ENCODE results near the gene NEDD4.

Gene NEDD4

GRCh38 chr15:55859681-55860080 is 133.7 kb downstream of the NEDD4 start:
- H3K9me3 ChIP-seq (ENCODE audit: control insufficient read depth, insufficient read depth, low read length) = no peaks in the 10 kb centered on the region
- TF ChIP-seq CTCF (IDR thresholded peaks at IDR 0.05; ENCODE audit: low read depth, low read length, poor library complexity, severe bottlenecking) (no peak), EZH2phosphoT487 (IDR thresholded peaks at IDR 0.05; ENCODE audit: borderline replicate concordance, low read length) (no peak)
- no peak overlapping the region for H3K4me3 ChIP-seq (ENCODE audit: low read length)
- H3K79me2 ChIP-seq (ENCODE audit: control insufficient read depth, low read length) = no peaks in the 10 kb centered on the region
- no peaks in the 10 kb centered on the region for H3K4me1 ChIP-seq (ENCODE audit: control insufficient read depth, low read length)
- H3K36me3 ChIP-seq (ENCODE audit: control insufficient read depth, low read length) = peaks cover 8% of the 10 kb centered on the region; the same call in 1 of the 2 replicates
- no peak overlapping the region for H3K27ac ChIP-seq (ENCODE audit: low read depth, low read length)
- no peaks in the 10 kb centered on the region for H4K20me1 ChIP-seq (ENCODE audit: control insufficient read depth, insufficient read depth, low read depth, low read length)
- H3K4me2 ChIP-seq (ENCODE audit: low read length) = no peak overlapping the region
- no peaks in the 10 kb centered on the region for H3K9me2 ChIP-seq (replicated peaks; ENCODE audit: control insufficient read depth, low read length)
- H3K27me3 ChIP-seq (ENCODE audit: control insufficient read depth, low read length) = no peaks in the 10 kb centered on the region
- no peaks in the 10 kb centered on the region for H3F3A ChIP-seq (ENCODE audit: control insufficient read depth, insufficient read depth)

- Histone ChIP-seq H3K9me2 (replicated peaks; ENCODE audit: control insufficient read depth, low read length) (no peaks in the 10 kb centered on the region), H3K4me1 (ENCODE audit: control insufficient read depth, low read length) (no peaks in the 10 kb centered on the region), H3K4me3 (ENCODE audit: low read length) (no peak overlapping the region), H3K9me3 (ENCODE audit: control insufficient read depth, insufficient read depth, low read length) (no peaks in the 10 kb centered on the region), H3F3A (ENCODE audit: control insufficient read depth, insufficient read depth) (no peaks in the 10 kb centered on the region), H3K36me3 (ENCODE audit: control insufficient read depth, low read length) (peaks cover 8% of the 10 kb centered on the region; the same call in 1 of the 2 replicates), H3K27ac (ENCODE audit: low read depth, low read length) (no peak overlapping the region), H3K4me2 (ENCODE audit: low read length) (no peak overlapping the region), H4K20me1 (ENCODE audit: control insufficient read depth, insufficient read depth, low read depth, low read length) (no peaks in the 10 kb centered on the region), H3K79me2 (ENCODE audit: control insufficient read depth, low read length) (no peaks in the 10 kb centered on the region), H3K27me3 (ENCODE audit: control insufficient read depth, low read length) (no peaks in the 10 kb centered on the region)
- TF ChIP-seq EZH2phosphoT487 (IDR thresholded peaks at IDR 0.05; ENCODE audit: borderline replicate concordance, low read length) (no peak), CTCF (IDR thresholded peaks at IDR 0.05; ENCODE audit: low read depth, low read length, poor library complexity, severe bottlenecking) (no peak)
Observed at GRCh38 chr15:55858661-55859060, 134.8 kb downstream of the NEDD4 start.

GRCh38 chr15:55856506-55857164 is 136.8 kb downstream of the NEDD4 start:
- H3K4me2 ChIP-seq (ENCODE audit: low read length) = no peak overlapping the region
- no peaks in the 10 kb centered on the region for H3K4me1 ChIP-seq (ENCODE audit: control insufficient read depth, low read length)
- H4K20me1 ChIP-seq (ENCODE audit: control insufficient read depth, insufficient read depth, low read depth, low read length) = no peaks in the 10 kb centered on the region
- H3K4me3 ChIP-seq (ENCODE audit: low read length) = no peak overlapping the region
- H3K79me2 ChIP-seq (ENCODE audit: control insufficient read depth, low read length) = no peaks in the 10 kb centered on the region
- H3K27me3 ChIP-seq (ENCODE audit: control insufficient read depth, low read length) = no peaks in the 10 kb centered on the region
- no peak overlapping the region for H3K27ac ChIP-seq (ENCODE audit: low read depth, low read length)
- peaks cover 5% of the 10 kb centered on the region; the same call in 1 of the 2 replicates for H3K36me3 ChIP-seq (ENCODE audit: control insufficient read depth, low read length)
- H3K9me2 ChIP-seq (replicated peaks; ENCODE audit: control insufficient read depth, low read length) = no peaks in the 10 kb centered on the region
- H3F3A ChIP-seq (ENCODE audit: control insufficient read depth, insufficient read depth) = no peaks in the 10 kb centered on the region
- TF ChIP-seq CTCF (IDR thresholded peaks at IDR 0.05; ENCODE audit: low read depth, low read length, poor library complexity, severe bottlenecking) = no peak
- no peak for TF ChIP-seq EZH2phosphoT487 (IDR thresholded peaks at IDR 0.05; ENCODE audit: borderline replicate concordance, low read length)
- no peaks in the 10 kb centered on the region for H3K9me3 ChIP-seq (ENCODE audit: control insufficient read depth, insufficient read depth, low read length)
